Loucy (cell line): ENCODE measurements around the gene PRR23E.
A peak's percentile ranks its signal among the peaks of the same experiment; 100 is the strongest.

ENCODE experiments used
- H2AFZ ChIP-seq: fragments of 200-600 bp; sonication (generic); 2 replicates; pipeline ENCODE4 v1.6.0; 2016; ENCODE audit warnings: antibody characterized with exemption, mild to moderate bottlenecking, low read length, moderate library complexity
- H3F3A ChIP-seq: fragments of 200-600 bp; 2 replicates; pipeline ENCODE4 v1.6.0; 2016; ENCODE audit warnings: antibody characterized with exemption, low read depth, mild to moderate bottlenecking
- H3K27me3 ChIP-seq: fragments of 200-600 bp; sonication (generic); 2 replicates; pipeline ENCODE4 v1.6.1; 2014; ENCODE audit warnings: low read length, mild to moderate bottlenecking; ENCODE audit not compliant: insufficient read depth, poor library complexity, severe bottlenecking
- H3K36me3 ChIP-seq: fragments of 200-600 bp; sonication (generic); 2 replicates; pipeline ENCODE4 v1.6.1; 2016; ENCODE audit warnings: low read length; ENCODE audit not compliant: insufficient read depth
- H3K4me1 ChIP-seq: fragments of 200-600 bp; sonication (generic); 2 replicates; pipeline ENCODE4 v1.5.1; 2014; ENCODE audit warnings: low read length, mild to moderate bottlenecking; ENCODE audit not compliant: insufficient read depth, poor library complexity, severe bottlenecking
- H3K4me2 ChIP-seq: fragments of 200-600 bp; sonication (generic); 2 replicates; pipeline ENCODE4 v1.6.0; 2014; ENCODE audit warnings: antibody characterized with exemption, low read length, low read depth, mild to moderate bottlenecking; ENCODE audit not compliant: poor library complexity, severe bottlenecking
- H3K4me3 ChIP-seq: fragments of 200-600 bp; sonication (generic); 2 replicates; pipeline ENCODE4 v1.5.1; 2014; ENCODE audit warnings: low read length, mild to moderate bottlenecking, mixed read lengths; ENCODE audit not compliant: poor library complexity, severe bottlenecking
- H3K79me2 ChIP-seq: fragments of 200-600 bp; sonication (generic); 2 replicates; pipeline ENCODE4 v1.6.1; 2014; ENCODE audit warnings: low read length; ENCODE audit not compliant: insufficient read depth
- H3K9ac ChIP-seq: fragments of 200-600 bp; sonication (generic); 2 replicates; pipeline ENCODE4 v1.6.0; 2014; ENCODE audit warnings: mild to moderate bottlenecking, low read depth, low read length, moderate library complexity; ENCODE audit not compliant: poor library complexity, severe bottlenecking
- H3K9me2 ChIP-seq: fragments of 200-600 bp; sonication (generic); replicated peaks from 2 replicates; pipeline ENCODE4 v1.6.1; 2016; ENCODE audit warnings: low read depth, low read length, mixed read lengths
- H3K9me3 ChIP-seq: fragments of 200-600 bp; sonication (generic); 2 replicates; pipeline ENCODE4 v1.6.1; 2014; ENCODE audit warnings: mild to moderate bottlenecking, antibody characterized with exemption, low read length, low read depth; ENCODE audit not compliant: insufficient read depth
- H4K20me1 ChIP-seq: fragments of 200-600 bp; sonication (generic); 2 replicates; pipeline ENCODE4 v1.6.0; 2014; ENCODE audit warnings: antibody characterized with exemption, low read length, mild to moderate bottlenecking; ENCODE audit not compliant: insufficient read depth, poor library complexity, severe bottlenecking
- CTCF ChIP-seq: fragments of 200-600 bp; sonication (generic); conservative IDR thresholded peaks from 2 replicates; pipeline ENCODE4 v1.5.1; 2014; ENCODE audit warnings: mild to moderate bottlenecking, antibody characterized with exemption, low read length
- EZH2phosphoT487 ChIP-seq: fragments of 200-600 bp; IDR thresholded peaks from 2 replicates; pipeline ENCODE4 v1.6.1; 2018; ENCODE audit warnings: antibody characterized with exemption, mild to moderate bottlenecking, moderate library complexity, borderline replicate concordance

Gene PRR23E

GRCh38 chr3:127228866-127229265 lies 35.9 kb downstream of the PRR23E start:
- Histone ChIP-seq H3K4me1 (peaks cover 40% of the 10 kb centered on the region), H3K27me3 (no peaks in the 10 kb centered on the region), H3K36me3 (no peaks in the 10 kb centered on the region), H3K9me3 (peaks cover 13% of the 10 kb centered on the region), H3K79me2 (peaks cover 33% of the 10 kb centered on the region), H3K4me2 (peak overlapping the region; percentile 77), H2AFZ (no peak overlapping the region), H3K9ac (peak overlapping the region; percentile 85), H3K9me2 (no peaks in the 10 kb centered on the region), H3F3A (no peaks in the 10 kb centered on the region; the same call in 1 of the 2 replicates), H4K20me1 (peaks cover 8% of the 10 kb centered on the region), H3K4me3 (peak overlapping the region; percentile 76)
- TF ChIP-seq EZH2phosphoT487 (no peak), CTCF (no peak)

GRCh38 chr3:127233371-127233770 lies 40.4 kb downstream of the PRR23E start:
- Histone ChIP-seq H3K9me3 (no peaks in the 10 kb centered on the region), H2AFZ (no peak overlapping the region)
- TF ChIP-seq EZH2phosphoT487: no peak
- no peak for TF ChIP-seq CTCF

GRCh38 chr3:127234778-127235177 lies 41.8 kb downstream of the PRR23E start:
- Histone ChIP-seq H3K79me2 (no peaks in the 10 kb centered on the region), H3K4me3 (no peak overlapping the region), H3K4me1 (no peaks in the 10 kb centered on the region), H3K9me2 (no peaks in the 10 kb centered on the region), H3K9me3 (no peaks in the 10 kb centered on the region), H3K4me2 (no peak overlapping the region), H3K36me3 (no peaks in the 10 kb centered on the region), H4K20me1 (peaks cover 6% of the 10 kb centered on the region), H3F3A (no peaks in the 10 kb centered on the region), H3K27me3 (no peaks in the 10 kb centered on the region), H2AFZ (no peak overlapping the region), H3K9ac (no peak overlapping the region)
- no peak for TF ChIP-seq EZH2phosphoT487
- TF ChIP-seq CTCF: no peak

More at GRCh38 chr3:127233371-127233770, 40.4 kb downstream of the PRR23E start:
- peaks cover 10% of the 10 kb centered on the region for H3K79me2 ChIP-seq
- H3F3A ChIP-seq: no peaks in the 10 kb centered on the region
- no peak overlapping the region for H3K4me2 ChIP-seq
- H3K4me1 ChIP-seq: peaks cover 5% of the 10 kb centered on the region
- no peak overlapping the region for H3K9ac ChIP-seq
- no peaks in the 10 kb centered on the region for H3K9me2 ChIP-seq
- no peaks in the 10 kb centered on the region for H3K27me3 ChIP-seq
- H3K4me3 ChIP-seq: no peak overlapping the region
- H4K20me1 ChIP-seq: peaks cover 9% of the 10 kb centered on the region
- H3K36me3 ChIP-seq: no peaks in the 10 kb centered on the region
